OCI-LY7 (cell line): ENCODE measurements around the gene AP4S1.

Experiments
- EZH2phosphoT487 ChIP-seq: fragments of 200-600 bp; sonication (generic); IDR thresholded peaks from 2 replicates; pipeline ENCODE4 v1.6.1; 2018; ENCODE audit warnings: low read depth, borderline replicate concordance, mild to moderate bottlenecking, mixed run types, antibody characterized with exemption, low read length, moderate library complexity, mixed read lengths
- TF ChIP-seq, protein P1 (sequence below): fragments of 200-600 bp; sonication (generic); conservative IDR thresholded peaks from 2 replicates; pipeline ENCODE4 v1.5.1; 2014; ENCODE audit warnings: mild to moderate bottlenecking, antibody characterized with exemption, low read length, moderate library complexity, mixed read lengths

DNA sequence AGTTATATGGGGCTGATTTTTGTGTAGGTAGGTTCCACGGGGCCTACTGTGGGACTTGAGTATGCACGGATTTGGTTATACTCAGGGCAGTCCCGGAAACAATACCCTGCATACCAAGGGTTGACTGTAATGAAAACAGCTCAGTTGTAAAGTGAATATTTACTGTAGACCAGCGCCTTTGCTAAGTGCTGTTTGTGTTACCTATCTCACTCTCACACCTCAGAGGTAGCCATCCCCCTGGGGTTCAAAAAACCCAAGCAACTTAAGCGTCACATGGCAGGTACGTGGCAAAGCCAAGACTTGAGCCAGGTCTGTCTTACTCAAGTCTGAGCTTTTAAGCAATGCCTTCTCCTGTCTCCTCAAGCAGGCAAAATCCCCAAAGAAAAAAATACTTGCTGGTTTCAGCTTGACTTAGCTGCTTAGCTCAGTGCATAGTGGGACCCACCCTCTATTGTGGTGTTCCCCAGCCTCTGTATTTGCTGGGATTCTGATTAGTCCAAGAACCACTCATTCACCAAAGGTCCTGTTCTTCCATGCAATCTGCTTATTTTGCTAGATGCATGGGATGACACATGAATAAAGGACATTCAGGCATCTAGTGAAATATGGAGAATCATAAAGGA, 34.9 kb downstream of the AP4S1 start:
- TF ChIP-seq, protein P1, sequence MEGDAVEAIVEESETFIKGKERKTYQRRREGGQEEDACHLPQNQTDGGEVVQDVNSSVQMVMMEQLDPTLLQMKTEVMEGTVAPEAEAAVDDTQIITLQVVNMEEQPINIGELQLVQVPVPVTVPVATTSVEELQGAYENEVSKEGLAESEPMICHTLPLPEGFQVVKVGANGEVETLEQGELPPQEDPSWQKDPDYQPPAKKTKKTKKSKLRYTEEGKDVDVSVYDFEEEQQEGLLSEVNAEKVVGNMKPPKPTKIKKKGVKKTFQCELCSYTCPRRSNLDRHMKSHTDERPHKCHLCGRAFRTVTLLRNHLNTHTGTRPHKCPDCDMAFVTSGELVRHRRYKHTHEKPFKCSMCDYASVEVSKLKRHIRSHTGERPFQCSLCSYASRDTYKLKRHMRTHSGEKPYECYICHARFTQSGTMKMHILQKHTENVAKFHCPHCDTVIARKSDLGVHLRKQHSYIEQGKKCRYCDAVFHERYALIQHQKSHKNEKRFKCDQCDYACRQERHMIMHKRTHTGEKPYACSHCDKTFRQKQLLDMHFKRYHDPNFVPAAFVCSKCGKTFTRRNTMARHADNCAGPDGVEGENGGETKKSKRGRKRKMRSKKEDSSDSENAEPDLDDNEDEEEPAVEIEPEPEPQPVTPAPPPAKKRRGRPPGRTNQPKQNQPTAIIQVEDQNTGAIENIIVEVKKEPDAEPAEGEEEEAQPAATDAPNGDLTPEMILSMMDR, result no peak
- TF ChIP-seq EZH2phosphoT487, result no peak
